ENCODE data around the gene PLVAP. TPM values are rescaled to one million over a fixed set of nuclear protein-coding genes. Genes with fewer than 3 reads are reported as not detected.

The PLVAP gene
- total and polyA plus RNA-seq, 9 of the 15 experiments (the other 6 are each of a cell fraction or from before 2014, with no cell fraction given): 0.09 to 0.84 (median 0.51) TPM; not detected in 4

DNA sequence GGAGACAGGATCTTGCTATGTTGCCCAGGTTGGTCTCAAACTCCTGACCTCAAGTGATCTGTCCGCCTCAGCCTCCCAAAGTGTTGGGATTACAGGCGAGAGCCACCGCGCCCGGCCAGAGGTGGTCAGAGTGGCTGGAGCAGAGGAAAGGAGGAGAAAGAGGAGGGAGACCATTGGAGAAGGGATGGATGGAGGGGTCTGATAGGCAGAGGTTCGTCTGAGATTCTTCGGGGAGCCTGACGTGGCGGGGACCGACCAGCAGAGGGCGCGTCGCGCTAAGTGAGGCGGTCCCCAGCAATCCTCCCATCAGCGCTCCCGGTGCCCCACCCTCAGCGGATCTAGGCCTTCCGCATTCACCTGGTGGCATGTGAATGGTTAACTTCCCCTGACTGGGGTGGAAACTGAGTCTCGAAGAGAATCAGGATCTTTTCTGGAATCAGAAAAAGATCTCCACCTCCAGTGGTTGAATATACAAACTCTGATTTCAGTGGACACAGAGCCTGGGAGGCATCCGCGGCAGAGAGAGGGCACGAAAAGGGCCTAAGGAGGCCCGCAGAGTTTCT lies 31.0 kb downstream of the PLVAP start (continued):
- TF ChIP-seq, protein P1, sequence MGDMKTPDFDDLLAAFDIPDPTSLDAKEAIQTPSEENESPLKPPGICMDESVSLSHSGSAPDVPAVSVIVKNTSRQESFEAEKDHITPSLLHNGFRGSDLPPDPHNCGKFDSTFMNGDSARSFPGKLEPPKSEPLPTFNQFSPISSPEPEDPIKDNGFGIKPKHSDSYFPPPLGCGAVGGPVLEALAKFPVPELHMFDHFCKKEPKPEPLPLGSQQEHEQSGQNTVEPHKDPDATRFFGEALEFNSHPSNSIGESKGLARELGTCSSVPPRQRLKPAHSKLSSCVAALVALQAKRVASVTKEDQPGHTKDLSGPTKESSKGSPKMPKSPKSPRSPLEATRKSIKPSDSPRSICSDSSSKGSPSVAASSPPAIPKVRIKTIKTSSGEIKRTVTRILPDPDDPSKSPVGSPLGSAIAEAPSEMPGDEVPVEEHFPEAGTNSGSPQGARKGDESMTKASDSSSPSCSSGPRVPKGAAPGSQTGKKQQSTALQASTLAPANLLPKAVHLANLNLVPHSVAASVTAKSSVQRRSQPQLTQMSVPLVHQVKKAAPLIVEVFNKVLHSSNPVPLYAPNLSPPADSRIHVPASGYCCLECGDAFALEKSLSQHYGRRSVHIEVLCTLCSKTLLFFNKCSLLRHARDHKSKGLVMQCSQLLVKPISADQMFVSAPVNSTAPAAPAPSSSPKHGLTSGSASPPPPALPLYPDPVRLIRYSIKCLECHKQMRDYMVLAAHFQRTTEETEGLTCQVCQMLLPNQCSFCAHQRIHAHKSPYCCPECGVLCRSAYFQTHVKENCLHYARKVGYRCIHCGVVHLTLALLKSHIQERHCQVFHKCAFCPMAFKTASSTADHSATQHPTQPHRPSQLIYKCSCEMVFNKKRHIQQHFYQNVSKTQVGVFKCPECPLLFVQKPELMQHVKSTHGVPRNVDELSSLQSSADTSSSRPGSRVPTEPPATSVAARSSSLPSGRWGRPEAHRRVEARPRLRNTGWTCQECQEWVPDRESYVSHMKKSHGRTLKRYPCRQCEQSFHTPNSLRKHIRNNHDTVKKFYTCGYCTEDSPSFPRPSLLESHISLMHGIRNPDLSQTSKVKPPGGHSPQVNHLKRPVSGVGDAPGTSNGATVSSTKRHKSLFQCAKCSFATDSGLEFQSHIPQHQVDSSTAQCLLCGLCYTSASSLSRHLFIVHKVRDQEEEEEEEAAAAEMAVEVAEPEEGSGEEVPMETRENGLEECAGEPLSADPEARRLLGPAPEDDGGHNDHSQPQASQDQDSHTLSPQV (IDR thresholded peaks at IDR 0.05): no peak
- TF ChIP-seq WHSC1 (IDR thresholded peaks at IDR 0.05; ENCODE audit: low read length) (no peak), ELF1 (tag; IDR thresholded peaks at IDR 0.05) (peak; percentile 81), XRCC5 (IDR thresholded peaks at IDR 0.05; ENCODE audit: low read depth, low read length) (peak; percentile 76; the same call in 1 of the 2 replicates), RB1 (IDR thresholded peaks at IDR 0.05; ENCODE audit: low read depth) (peak; percentile 81; the same call in 1 of the 2 replicates), SP1 (CRISPR knock-in tag; IDR thresholded peaks at IDR 0.05) (0 out of 2 replicates have a peak, but pooled peaks have one; percentile 17), NBN (IDR thresholded peaks at IDR 0.05; ENCODE audit: low read depth) (peak; percentile 63; the same call in 1 of the 2 replicates), ESRRA (IDR thresholded peaks at IDR 0.05; ENCODE audit: borderline replicate concordance, low read depth) (0 out of 2 replicates have a peak, but pooled peaks have one; percentile 21), CREB1 (IDR thresholded peaks at IDR 0.05) (no peak), CREB1 (CRISPR knock-in tag; IDR thresholded peaks at IDR 0.05) (no peak; the same call in 1 of the 2 replicates), SMARCA4 (IDR thresholded peaks at IDR 0.05) (peak; percentile 11; the same call in 1 of the 2 replicates), SETDB1 (IDR thresholded peaks at IDR 0.05; ENCODE audit: low read length) (no peak), STAG1 (CRISPR knock-in tag; IDR thresholded peaks at IDR 0.05; ENCODE audit: borderline replicate concordance) (peak; percentile 51), DNMT1 (IDR thresholded peaks at IDR 0.05) (no peak), SRSF7 (optimal IDR thresholded peaks at IDR 0.05; ENCODE audit: low read depth, low read length) (no peak), KAT7 (CRISPR knock-in tag; IDR thresholded peaks at IDR 0.05; ENCODE audit: borderline replicate concordance) (no peak), MYBL2 (IDR thresholded peaks at IDR 0.05; ENCODE audit: low read depth) (no peak), MYBL2 (CRISPR knock-in tag; IDR thresholded peaks at IDR 0.05; ENCODE audit: borderline replicate concordance) (no peak), KLF10 (CRISPR knock-in tag; IDR thresholded peaks at IDR 0.05) (no peak)
- TF ChIP-seq, protein P2, sequence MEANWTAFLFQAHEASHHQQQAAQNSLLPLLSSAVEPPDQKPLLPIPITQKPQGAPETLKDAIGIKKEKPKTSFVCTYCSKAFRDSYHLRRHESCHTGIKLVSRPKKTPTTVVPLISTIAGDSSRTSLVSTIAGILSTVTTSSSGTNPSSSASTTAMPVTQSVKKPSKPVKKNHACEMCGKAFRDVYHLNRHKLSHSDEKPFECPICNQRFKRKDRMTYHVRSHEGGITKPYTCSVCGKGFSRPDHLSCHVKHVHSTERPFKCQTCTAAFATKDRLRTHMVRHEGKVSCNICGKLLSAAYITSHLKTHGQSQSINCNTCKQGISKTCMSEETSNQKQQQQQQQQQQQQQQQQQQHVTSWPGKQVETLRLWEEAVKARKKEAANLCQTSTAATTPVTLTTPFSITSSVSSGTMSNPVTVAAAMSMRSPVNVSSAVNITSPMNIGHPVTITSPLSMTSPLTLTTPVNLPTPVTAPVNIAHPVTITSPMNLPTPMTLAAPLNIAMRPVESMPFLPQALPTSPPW (CRISPR knock-in tag; IDR thresholded peaks at IDR 0.05): peak; percentile 68

Data from K562 (cell line).